NCI-H2107 treated with DMSO at 0.1 percent for 48 hours (cell line): ENCODE measurements around the gene PSMG3.

ENCODE experiments used
- DNase-seq: peaks from one replicate; lab custom pipeline; 2025; ENCODE audit not compliant: unreplicated experiment; lab: John Stamatoyannopoulos, UW

Gene PSMG3

DNA sequence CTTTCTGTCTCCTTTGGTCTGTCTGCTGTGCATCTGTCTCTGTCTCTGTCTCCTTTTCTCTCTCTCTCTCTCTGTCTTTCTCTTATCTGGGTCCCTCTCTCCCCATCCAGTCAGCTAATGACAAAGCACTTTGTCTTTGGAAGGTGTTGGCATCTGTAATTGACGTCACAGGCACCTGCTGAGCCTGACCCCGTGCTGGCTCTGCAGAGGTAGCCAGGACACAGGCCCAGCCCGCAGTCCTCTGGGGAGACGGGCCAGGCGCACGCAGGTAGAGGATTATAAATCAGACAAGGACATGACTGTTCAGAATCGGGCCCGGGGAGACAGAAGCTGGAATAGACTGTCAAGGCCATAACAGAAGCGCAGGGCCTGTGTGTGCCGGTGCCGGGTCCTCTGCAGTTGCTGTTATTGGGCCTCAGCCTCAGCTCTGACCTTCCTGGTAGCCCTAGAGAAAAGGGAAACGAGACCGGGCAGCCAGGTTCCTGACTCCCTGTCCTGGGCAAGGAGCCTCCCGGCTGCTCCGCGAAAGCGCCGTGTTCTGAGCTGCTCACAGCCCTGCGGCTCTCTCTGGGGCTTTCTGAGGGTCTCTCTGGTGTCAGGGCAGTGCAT lies 10.7 kb upstream of the PSMG3 start:
- no peak for DNase-seq

DNA sequence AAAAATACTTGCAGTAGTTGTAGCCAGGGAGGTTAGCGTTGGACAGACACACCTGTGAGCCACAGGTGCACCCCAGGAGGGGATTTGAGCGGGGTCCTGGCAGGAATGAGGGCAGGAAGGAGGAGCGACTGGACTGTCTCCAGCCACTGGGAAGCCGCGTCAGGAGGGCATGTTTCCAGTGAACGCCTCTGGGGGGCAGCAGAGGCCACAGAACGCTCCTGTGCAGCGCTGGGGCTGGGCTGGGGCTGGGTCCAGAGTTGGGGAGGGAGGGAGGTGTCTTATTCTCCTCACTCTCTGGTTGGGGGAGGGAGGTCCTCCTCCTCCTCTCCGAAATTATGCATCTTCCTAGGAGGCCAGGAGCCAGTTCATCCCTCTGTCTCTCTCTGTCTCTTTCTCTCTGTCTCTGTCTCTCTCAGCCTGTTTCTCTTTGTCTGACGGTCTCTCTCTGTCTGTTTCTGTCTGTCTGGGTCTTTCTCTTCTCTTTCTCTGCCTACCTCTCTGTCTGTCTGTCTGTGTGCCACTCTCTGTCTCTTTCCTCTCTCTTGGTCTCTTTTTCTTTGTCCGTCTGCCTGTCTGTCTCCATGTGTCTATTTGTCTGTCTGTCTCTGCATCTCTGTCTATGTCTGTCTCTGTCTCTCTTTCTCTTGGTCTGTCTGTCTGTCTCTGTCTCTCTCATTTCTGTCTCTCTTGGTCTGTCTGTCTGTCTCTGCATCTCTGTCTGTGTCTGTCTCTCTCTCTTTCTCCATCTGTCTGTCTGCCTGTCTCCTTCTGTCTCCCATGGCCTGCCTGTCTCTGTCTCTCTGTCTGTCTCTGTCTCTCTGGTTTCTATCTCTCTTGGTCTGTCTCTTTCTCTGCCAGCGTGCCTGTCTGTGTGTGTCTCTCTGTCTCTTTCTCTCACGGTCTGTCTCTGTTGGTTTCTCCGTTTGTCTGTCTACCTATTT lies 9.9 kb upstream of the PSMG3 start:
- peak; percentile 26 for DNase-seq

DNA sequence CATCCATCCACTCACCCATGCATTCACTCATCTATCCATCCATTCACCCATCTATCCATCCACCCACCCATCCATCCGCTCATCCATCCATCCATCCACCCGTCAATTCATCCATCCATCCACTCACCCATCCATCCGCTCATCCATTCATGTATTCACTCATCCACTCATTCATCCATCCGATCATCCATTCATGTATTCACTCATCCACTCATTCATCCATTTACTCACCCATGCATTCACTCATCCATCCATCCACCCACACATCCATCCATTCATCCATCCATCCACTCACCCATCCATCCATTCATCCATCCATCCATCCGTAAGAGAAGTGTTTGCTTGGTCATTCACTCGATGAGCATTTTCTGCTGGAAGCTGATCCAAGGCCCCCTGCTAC lies 8.7 kb upstream of the PSMG3 start:
- no peak for DNase-seq

DNA sequence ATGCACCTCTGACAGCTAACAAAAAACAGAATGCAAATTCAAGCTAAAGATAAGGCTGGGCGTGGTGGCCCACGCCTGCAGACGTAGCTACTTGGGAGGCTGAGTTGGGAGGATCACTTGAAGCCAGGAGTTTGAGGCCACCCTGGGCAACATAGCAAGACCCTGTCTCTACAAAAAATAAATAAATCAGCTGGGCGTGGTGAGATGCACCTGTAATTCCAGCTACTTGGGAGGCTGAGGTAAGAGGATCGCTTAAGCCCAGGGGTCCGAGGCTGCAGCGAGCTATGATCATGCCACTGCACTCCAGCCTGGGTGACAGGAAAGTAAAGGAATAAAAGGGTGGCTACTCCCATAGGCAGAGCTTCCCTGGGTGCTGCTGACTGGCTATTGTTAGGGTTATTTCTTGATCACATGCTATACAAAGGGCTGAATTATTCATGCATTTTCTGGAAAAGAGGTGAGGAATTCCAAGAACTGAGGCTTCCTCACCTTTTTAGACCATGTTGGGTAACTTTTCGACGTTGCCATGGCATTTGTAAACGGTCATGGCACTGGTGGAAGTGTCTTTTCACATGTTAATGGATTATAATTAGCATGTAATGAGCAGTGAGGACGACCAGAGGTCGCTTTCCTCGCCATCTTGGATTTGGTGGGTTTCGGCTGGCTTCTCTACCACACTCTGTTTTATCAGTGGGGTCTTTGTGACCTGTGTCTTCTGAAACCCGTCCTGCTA lies 6.9 kb upstream of the PSMG3 start:
- no peak for DNase-seq

DNA sequence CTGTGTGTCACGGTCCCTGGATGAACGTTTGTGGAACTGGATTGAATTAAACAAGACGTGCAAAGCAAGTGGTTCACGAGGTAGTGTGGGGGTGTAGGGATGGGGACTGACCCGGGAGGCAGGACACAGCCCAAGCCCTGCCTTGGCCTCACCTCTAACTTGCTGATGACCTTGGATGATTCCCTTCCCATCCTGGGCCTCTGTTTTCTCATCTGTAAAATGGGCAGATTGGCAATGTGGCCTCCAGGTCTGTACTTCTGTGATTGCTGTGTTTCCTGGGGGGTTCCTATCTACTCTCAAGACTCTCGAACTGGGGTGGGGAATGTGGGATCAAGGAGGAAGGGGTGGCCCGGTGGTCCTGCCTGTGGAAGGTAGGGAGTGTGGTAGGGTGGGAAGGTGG lies 6.0 kb upstream of the PSMG3 start:
- DNase-seq = no peak

DNA sequence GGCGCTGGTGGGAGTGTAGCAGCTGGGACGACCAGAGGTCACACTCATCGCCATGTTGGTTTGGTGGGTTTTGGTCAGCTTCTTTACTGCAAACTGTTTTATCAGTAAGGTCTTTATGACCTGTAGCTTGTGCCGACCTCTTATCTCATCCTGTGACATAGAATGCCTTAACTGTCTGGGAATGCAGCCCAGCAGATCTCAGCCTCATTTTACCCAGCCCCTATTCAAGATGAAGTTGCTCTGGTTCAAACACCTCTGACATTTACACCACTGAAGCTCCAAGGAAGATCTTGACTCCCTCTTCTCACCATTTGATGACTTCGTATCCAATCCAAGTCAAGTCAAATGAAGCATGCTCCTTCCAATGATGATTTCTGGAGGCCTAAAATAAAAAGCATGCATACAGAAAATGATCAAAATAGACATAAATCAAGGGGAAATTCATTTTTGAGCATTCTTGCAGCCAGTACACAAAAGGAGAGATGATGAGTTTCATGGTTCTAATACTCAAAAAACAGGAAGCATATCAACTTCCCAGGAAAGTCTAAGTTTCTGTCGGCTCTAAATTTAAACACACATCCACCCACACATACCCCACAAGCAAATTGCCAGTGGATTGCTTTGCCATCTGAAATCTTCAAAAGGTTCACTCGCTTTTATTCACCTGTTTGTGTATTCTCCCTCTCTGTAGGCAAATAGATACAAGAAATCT lies 2.4 kb upstream of the PSMG3 start:
- DNase-seq = no peak

DNA sequence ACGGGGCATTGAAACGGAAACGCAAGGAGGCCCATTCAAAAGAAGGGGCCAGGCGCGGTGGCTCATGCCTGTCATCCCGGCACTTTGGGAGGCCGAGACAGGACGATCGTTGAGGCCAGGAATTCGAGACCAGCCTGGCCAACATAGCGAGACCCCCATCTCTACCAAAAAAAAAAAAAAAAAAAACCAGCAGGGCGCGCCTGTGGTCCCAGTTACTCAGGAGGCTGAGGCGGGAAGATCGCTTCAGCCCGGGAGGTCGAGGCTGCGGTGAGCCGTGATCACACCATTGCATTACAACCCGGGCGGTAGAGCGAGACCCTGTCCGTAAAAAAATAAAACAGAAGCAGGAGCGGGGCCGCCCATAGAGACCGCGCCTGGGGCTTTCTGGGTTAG lies 396 bp downstream of the PSMG3 start:
- DNase-seq = no peak

DNA sequence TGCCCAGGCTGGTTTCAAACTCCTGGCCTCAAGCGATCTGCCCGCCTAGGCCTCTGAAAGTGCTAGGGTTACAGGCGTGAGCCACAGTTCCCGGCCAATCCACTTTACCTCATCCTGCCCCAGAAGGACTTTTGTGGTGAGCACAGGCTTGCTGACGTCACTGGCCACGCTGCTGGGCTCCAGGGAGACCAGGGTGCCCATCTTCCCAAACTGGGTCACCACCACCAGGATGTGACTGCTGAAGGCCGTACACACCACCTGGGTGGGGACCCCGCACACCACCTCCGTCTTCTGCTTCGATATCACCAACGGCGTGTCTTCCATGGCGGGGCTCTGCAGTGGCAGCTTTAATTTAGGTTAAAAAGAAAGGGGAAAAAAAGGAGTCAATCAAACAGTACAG lies 816 bp downstream of the PSMG3 start:
- peak; percentile 7 for DNase-seq

DNA sequence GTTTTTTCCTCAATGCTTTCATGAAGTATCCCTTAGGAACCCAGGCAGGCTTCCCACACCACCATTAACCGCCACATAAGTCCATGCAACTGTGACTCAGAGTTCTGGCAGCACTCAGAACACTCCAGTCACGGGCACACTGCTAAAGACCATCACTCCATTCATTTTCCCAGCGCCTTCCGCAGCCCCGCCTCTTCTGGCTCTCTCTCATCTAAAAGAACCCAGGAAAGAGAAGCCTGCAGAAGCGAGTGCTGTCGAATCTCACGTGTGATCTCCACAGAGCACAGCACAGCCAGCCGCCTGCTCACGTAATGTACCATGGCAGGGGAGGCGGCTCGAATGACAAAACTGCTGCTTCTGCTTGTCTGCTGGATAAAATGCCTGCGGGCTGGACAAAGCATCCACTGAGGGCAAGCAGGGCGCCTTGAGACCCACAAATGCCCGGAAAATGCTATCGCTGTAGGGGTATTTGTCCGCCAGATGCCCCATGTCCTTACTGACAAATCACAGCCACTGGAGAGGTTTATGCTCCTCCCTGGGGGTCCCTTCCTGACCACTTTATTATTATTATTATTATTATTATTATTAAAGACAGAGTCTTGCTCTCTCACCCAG lies 1.8 kb downstream of the PSMG3 start:
- no peak for DNase-seq

DNA sequence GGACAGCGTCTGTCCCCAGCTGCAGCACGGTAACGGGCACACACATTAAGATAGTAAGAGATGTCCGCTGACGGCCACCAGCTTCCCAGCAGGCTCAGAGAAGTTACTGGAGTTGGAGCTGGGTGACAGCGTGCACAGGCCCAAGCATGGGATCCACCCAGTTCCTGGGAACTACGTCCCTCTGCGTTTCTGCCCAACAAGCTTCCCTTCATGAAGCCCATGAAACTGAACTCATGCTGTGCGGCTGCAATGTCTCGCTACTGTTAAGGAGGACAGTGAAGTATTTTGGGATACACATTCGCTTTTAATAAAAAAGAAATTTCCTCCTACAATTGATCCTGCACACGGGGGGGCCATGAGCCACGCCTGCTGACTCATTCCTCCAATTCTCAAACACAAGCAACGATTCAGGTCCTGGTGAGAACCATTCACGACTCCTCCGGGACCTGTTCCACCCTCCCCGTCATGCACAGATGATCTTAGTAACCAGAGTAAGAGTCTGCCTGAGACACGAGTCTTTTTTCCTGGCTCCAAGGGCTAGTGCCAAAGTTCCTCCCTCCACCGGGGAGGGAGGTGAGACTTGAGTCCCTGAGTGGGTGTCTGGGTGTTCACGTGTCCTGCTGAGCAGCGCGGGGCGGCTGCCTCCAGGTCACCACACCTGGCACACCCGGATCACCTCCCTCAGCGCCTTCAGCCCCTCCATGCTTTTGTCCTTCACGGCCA lies 2.6 kb downstream of the PSMG3 start:
- no peak for DNase-seq

DNA sequence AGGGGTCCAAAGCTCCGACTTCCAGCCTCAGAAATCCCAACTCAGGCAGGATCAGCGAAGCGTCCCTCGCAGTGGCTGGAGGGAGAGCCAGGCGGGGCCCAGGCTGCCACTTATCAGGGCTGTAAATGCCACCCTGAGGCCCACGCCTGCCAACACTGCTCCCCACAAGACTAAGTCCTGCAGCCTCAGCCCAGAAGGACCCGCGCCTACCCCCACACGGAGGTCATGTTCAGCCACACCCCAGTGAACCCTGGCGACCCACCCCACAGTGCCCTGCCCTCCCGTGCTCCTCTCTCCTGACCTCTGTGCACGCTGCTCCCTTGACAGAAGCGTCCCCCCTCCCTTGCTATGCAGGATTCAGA lies 3.2 kb downstream of the PSMG3 start:
- DNase-seq = no peak

DNA sequence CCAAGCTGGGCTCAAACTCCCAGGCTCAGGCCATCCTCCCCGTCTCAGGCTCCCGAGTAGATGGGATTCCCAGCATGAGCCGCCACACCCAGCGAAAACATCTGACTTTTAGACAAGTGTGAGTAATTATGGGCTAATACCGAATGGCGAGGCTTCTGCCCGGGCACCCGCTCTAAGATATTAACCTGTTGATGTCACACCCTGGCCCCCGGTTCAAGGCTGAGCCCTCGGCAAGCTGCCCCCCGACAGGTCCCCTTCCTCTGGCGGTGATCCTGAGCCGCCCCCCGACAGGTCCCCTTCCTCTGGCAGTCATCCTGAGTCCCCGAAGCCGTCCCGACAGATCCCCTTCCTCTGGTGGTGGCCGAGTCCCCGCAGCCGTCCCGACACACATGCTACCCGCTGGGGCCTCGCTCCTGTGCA lies 5.2 kb downstream of the PSMG3 start:
- DNase-seq = no peak

DNA sequence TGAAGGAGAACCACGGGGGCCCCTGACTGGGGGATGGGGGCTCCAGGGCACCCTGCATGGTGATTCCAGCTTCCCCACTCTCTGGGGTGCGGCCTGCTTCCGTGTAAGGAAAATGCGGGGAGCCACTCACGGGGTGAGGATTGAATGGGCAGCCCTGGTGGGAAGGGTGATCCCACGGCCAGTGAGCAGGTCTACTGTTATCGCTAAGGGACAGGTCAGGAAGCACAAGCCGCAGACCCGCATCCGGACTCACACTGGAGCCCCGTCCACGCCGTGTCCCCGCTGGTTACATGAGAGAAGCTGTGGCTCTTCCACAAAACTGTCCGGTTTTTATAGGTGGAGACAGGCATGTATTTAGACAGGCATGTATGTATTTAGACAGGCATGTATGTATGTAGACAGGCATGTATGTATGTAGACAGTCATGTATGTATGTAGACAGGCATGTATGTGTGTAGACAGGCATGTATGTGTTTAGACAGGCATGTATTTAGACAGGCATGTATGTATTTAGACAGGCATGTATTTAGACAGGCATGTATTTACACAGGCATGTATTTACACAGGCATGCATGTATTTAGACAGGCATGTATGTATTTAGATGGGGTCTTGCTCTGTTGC lies 5.7 kb downstream of the PSMG3 start:
- no peak for DNase-seq

DNA sequence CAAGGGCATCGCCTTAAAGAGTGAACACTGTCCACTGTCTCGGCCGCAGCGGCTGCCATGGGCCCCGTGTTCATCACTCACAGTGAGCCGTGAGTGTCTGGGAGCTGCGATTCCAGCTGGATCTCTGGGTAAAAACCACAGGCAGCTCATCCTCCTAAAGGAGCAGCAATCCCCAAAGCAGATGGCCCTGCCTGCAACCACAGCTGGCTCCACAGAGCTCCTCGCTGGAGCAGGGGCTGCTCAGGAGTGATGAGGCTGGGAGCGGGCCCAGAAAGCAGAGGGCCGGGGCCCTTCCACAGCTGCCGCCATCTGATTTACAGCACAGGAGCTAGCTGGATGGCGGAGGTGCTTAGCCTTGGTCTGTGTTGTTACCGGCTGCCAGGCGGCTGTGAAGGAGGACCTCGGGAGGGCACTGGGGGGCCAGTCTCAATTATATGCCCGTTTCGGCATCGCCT lies 7.2 kb downstream of the PSMG3 start:
- DNase-seq = no peak

DNA sequence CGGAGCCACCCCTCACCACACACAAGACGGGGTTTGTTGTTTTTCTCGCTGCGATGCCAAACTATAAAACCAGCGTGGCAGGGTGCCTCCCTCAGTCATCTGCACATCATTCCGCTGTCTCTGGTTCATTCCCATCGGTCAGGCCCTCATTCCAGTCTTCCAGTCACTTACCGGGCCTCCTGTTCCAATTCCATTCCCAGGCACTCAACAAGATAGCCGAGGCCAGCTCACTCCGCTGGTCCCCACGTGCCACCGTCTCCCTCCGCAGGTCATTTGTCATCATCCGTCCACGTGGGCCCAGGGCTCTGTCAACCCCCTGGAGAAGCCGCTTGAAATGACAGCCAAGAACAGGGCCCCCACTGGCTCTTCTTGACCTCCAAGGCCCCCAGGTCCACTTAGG lies 7.7 kb downstream of the PSMG3 start:
- DNase-seq = no peak

DNA sequence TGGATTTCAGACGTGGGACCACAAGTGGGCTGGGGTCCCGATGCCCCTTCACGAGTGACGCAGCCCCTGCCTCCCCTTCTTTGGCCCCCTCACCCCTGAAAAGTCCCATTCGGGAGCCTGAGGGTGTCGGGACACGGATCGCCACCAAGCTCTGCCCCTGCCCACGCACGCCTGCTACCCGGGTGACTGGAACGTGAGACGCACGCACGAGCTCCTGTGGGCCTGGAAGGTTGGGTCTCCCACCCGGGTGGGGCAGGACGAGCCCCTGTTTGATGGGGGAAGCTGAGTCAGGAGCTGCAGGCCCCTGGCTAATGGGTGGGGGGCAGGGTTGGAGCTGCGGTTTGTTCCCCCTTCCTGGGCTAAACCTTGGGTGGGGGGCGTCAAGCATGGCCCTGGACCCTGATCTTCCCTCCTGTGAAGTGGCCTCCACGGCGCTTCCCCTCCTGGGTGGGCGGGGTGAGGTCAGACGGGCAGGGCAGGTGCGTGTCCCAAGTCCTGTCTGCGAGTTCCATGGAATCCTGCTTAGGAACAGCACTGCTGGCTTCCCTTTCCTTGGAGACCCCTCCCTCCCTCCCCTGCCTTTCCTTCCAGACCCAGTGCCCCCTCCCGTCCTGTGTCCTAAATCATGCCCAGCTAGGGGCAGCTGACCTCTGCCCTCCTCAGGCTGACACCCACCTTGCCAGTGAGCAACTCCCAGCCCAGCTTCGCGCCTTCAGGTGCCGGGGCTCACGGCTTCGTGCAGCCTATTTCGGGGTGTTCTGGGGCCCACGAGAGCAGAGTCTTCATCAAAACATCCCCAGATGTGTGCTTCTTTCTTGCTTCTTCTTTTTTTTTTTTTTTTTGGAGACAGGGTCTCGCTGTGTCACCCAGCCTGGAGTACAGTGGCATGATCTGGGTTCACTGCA lies 8.5 kb downstream of the PSMG3 start:
- no peak for DNase-seq

DNA sequence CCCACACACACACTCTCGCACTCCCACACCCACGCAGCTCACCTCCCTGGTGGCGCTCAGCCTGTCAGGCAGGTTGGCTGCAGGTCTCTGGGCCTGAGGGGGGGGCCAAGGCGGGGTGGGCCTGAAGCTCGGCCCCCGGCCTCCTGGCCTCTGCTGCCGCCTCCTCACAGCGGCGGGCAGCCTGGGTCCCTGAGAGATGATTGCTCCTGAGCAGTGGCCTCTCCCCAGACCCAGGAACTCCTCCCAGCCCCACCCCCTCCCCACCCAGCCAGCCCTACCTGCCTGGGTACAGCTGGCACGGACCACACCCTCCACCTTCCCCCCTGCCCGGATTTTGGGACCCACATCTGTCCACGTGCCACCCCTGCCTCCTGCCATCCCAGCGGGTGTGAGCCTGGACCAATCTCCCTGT lies 9.2 kb downstream of the PSMG3 start:
- no peak for DNase-seq
